Neural cell (in vitro differentiated cells): ENCODE measurements around the gene ANKRD33B. TPM values are rescaled to one million over a fixed set of nuclear protein-coding genes. Genes with fewer than 3 reads are reported as not detected.

Experiments used
- H2AFZ ChIP-seq: fragments of 200-600, 300-800 bp; sonication (generic), shearing (Covaris generic); 2 replicates; pipeline ENCODE4 v1.6.0; 2014; ENCODE audit warnings: low read depth, mild to moderate bottlenecking, antibody characterized with exemption, low read length, moderate library complexity
- H3F3A ChIP-seq: fragments of 200-600 bp; shearing (Covaris generic); 2 replicates; pipeline ENCODE4 v1.6.1; 2016; ENCODE audit warnings: mild to moderate bottlenecking, moderate library complexity, mixed read lengths, antibody characterized with exemption, low read length; ENCODE audit not compliant: insufficient read depth, poor library complexity, severe bottlenecking
- H3K27ac ChIP-seq: fragments of 200-600, 300-800 bp; sonication (generic), shearing (Covaris generic); 2 replicates; pipeline ENCODE4 v1.5.1; 2014; ENCODE audit warnings: mild to moderate bottlenecking, low read length, moderate library complexity
- H3K27me3 ChIP-seq: fragments of 300-800, 200-600 bp; sonication (generic), shearing (Covaris generic); 2 replicates; pipeline ENCODE4 v1.6.0; 2014; ENCODE audit warnings: mild to moderate bottlenecking, low read depth, low read length, moderate library complexity; ENCODE audit not compliant: insufficient read depth
- H3K36me3 ChIP-seq: fragments of 300-800, 200-600 bp; sonication (generic), shearing (Covaris generic); 2 replicates; pipeline ENCODE4 v1.5.1; 2014; ENCODE audit warnings: mild to moderate bottlenecking, antibody characterized with exemption, low read length, moderate library complexity; ENCODE audit not compliant: insufficient read depth
- H3K4me2 ChIP-seq: fragments of 300-800, 200-600 bp; sonication (generic), shearing (Covaris generic); 2 replicates; pipeline ENCODE4 v1.6.0; 2014; ENCODE audit warnings: mild to moderate bottlenecking, low read length
- H3K4me3 ChIP-seq: fragments of 300-800, 200-600 bp; sonication (generic), shearing (Covaris generic); 2 replicates; pipeline ENCODE4 v1.5.1; 2014; ENCODE audit warnings: mild to moderate bottlenecking, low read length, moderate library complexity
- H3K79me2 ChIP-seq: fragments of 200-600 bp; shearing (Covaris generic); replicated peaks from 2 replicates; pipeline ENCODE4 v1.6.0; 2014; ENCODE audit warnings: mild to moderate bottlenecking, low read length, moderate library complexity; ENCODE audit not compliant: insufficient read depth
- H3K9ac ChIP-seq: fragments of 300-800, 200-600 bp; sonication (generic), shearing (Covaris generic); 2 replicates; pipeline ENCODE4 v1.6.1; 2016; ENCODE audit warnings: mild to moderate bottlenecking, low read length, mixed read lengths
- H3K9me2 ChIP-seq: fragments of 200-600 bp; shearing (Covaris generic); 2 replicates; pipeline ENCODE4 v1.6.1; 2016; ENCODE audit warnings: mild to moderate bottlenecking, low read length, mixed read lengths; ENCODE audit not compliant: insufficient read depth
- H3K9me3 ChIP-seq: fragments of 200-600, 300-800 bp; sonication (generic), shearing (Covaris generic); 2 replicates; pipeline ENCODE4 v1.6.1; 2016; ENCODE audit warnings: mild to moderate bottlenecking, mixed run types, low read length, moderate library complexity, mixed read lengths
- H4K20me1 ChIP-seq: fragments of 200-600 bp; shearing (Covaris generic); 2 replicates; pipeline ENCODE4 v1.6.1; 2016; ENCODE audit warnings: mild to moderate bottlenecking, mixed run types; ENCODE audit not compliant: insufficient read depth
- EP300 ChIP-seq: fragments of 450-650 bp; conservative IDR thresholded peaks from 2 replicates; pipeline ENCODE4 v1.6.1; 2014; ENCODE audit warnings: antibody characterized with exemption, mild to moderate bottlenecking, moderate library complexity; ENCODE audit not compliant: poor library complexity, severe bottlenecking
- EZH2 ChIP-seq: fragments of 200-600, 300-800 bp; shearing (Covaris generic), sonication (generic); IDR thresholded peaks from 2 replicates; pipeline ENCODE4 v1.6.1; 2014; ENCODE audit warnings: antibody characterized with exemption, low read length, borderline replicate concordance, mild to moderate bottlenecking; ENCODE audit not compliant: insufficient read depth, poor library complexity, severe bottlenecking
- MXI1 ChIP-seq: fragments of 450-650 bp; conservative IDR thresholded peaks from 2 replicates; pipeline ENCODE4 v1.6.1; 2014; ENCODE audit warnings: antibody characterized with exemption, mild to moderate bottlenecking; ENCODE audit not compliant: poor library complexity, severe bottlenecking
- POLR2AphosphoS5 ChIP-seq: IDR thresholded peaks from 2 replicates; pipeline ENCODE4 v1.6.1; 2012
- RAD21 ChIP-seq: fragments of 450-650 bp; conservative IDR thresholded peaks from 2 replicates; pipeline ENCODE4 v1.6.1; 2014; ENCODE audit warnings: antibody characterized with exemption, mild to moderate bottlenecking, moderate library complexity
- SMC3 ChIP-seq: fragments of 450-650 bp; conservative IDR thresholded peaks from 2 replicates; pipeline ENCODE4 v1.6.1; 2014; ENCODE audit warnings: antibody characterized with exemption, mild to moderate bottlenecking, moderate library complexity; ENCODE audit not compliant: poor library complexity
- TAF1 ChIP-seq: IDR thresholded peaks from 2 replicates; pipeline ENCODE4 v1.6.1; 2012; ENCODE audit warnings: low read depth
- polyA plus RNA-seq: library from polyadenylated mRNA; depleted of rRNA; stranded (reverse); fragments of >200 nt; gene quantifications from 2 replicates; pipeline ENCODE4 v1.2.3, GENCODE V29; 2014
- TF ChIP-seq, protein P1 (sequence below): fragments of 450-650 bp; IDR thresholded peaks from 2 replicates; pipeline ENCODE4 v1.5.1; 2014; ENCODE audit warnings: antibody characterized with exemption, mild to moderate bottlenecking, moderate library complexity; ENCODE audit not compliant: poor library complexity, severe bottlenecking
- TF ChIP-seq, protein P2 (sequence below): IDR thresholded peaks from 2 replicates; pipeline ENCODE4 v1.6.1; 2012; ENCODE audit warnings: borderline replicate concordance

ANKRD33B gene
- polyA plus RNA-seq, 1 donor from 2014 or later: not detected

DNA sequence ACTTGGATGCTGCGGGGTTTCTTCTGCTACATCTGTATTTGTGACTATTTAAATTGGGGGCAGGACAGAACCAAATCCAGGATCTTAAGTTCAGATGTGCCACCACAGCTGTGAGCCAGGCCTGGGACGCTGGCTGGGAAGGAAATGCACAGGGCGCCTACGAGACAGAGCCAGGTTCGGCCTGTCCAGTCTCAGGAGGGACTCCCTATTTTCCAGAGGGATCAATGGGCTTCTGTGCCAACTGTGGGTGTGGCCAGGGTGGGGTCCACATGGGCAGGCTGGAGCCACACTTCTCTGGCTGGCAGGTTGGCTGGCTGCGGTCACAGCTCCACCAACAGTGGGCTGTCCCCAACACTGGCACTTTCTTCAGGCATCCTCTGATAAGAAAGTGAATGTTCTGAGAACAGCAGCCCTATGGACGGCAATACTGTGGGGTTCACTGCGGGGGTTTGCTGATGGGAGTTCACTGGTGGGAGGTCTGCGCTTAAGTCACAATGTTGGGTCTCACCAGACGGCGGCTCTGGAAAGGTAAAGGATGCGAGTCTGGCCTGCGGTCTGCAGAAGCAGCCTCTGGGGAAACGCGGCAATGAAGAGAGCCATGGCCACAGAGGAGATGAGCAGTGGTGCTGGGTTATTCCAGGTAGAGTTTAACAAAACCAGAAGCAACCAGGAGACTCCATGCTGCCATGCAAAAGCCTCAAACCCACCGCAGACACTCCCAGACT lies 119.1 kb downstream of the ANKRD33B start:
- Histone ChIP-seq H3K4me2 (no peak overlapping the region), H3K9ac (no peak overlapping the region), H3K27me3 (no peaks in the 10 kb centered on the region), H3K9me3 (no peaks in the 10 kb centered on the region), H3K27ac (no peak overlapping the region), H3K36me3 (no peaks in the 10 kb centered on the region), H3F3A (no peaks in the 10 kb centered on the region), H4K20me1 (no peaks in the 10 kb centered on the region), H2AFZ (no peak overlapping the region), H3K79me2 (no peaks in the 10 kb centered on the region), H3K9me2 (no peaks in the 10 kb centered on the region), H3K4me3 (no peak overlapping the region)
- no peak for TF ChIP-seq POLR2AphosphoS5
- TF ChIP-seq, protein P1, sequence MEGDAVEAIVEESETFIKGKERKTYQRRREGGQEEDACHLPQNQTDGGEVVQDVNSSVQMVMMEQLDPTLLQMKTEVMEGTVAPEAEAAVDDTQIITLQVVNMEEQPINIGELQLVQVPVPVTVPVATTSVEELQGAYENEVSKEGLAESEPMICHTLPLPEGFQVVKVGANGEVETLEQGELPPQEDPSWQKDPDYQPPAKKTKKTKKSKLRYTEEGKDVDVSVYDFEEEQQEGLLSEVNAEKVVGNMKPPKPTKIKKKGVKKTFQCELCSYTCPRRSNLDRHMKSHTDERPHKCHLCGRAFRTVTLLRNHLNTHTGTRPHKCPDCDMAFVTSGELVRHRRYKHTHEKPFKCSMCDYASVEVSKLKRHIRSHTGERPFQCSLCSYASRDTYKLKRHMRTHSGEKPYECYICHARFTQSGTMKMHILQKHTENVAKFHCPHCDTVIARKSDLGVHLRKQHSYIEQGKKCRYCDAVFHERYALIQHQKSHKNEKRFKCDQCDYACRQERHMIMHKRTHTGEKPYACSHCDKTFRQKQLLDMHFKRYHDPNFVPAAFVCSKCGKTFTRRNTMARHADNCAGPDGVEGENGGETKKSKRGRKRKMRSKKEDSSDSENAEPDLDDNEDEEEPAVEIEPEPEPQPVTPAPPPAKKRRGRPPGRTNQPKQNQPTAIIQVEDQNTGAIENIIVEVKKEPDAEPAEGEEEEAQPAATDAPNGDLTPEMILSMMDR: no peak
- no peak for TF ChIP-seq MXI1
- TF ChIP-seq TAF1: no peak
- TF ChIP-seq EP300: no peak
- TF ChIP-seq, protein P2, sequence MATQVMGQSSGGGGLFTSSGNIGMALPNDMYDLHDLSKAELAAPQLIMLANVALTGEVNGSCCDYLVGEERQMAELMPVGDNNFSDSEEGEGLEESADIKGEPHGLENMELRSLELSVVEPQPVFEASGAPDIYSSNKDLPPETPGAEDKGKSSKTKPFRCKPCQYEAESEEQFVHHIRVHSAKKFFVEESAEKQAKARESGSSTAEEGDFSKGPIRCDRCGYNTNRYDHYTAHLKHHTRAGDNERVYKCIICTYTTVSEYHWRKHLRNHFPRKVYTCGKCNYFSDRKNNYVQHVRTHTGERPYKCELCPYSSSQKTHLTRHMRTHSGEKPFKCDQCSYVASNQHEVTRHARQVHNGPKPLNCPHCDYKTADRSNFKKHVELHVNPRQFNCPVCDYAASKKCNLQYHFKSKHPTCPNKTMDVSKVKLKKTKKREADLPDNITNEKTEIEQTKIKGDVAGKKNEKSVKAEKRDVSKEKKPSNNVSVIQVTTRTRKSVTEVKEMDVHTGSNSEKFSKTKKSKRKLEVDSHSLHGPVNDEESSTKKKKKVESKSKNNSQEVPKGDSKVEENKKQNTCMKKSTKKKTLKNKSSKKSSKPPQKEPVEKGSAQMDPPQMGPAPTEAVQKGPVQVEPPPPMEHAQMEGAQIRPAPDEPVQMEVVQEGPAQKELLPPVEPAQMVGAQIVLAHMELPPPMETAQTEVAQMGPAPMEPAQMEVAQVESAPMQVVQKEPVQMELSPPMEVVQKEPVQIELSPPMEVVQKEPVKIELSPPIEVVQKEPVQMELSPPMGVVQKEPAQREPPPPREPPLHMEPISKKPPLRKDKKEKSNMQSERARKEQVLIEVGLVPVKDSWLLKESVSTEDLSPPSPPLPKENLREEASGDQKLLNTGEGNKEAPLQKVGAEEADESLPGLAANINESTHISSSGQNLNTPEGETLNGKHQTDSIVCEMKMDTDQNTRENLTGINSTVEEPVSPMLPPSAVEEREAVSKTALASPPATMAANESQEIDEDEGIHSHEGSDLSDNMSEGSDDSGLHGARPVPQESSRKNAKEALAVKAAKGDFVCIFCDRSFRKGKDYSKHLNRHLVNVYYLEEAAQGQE: no peak
- TF ChIP-seq EZH2: no peak
- no peak for TF ChIP-seq RAD21
- TF ChIP-seq SMC3: no peak

DNA sequence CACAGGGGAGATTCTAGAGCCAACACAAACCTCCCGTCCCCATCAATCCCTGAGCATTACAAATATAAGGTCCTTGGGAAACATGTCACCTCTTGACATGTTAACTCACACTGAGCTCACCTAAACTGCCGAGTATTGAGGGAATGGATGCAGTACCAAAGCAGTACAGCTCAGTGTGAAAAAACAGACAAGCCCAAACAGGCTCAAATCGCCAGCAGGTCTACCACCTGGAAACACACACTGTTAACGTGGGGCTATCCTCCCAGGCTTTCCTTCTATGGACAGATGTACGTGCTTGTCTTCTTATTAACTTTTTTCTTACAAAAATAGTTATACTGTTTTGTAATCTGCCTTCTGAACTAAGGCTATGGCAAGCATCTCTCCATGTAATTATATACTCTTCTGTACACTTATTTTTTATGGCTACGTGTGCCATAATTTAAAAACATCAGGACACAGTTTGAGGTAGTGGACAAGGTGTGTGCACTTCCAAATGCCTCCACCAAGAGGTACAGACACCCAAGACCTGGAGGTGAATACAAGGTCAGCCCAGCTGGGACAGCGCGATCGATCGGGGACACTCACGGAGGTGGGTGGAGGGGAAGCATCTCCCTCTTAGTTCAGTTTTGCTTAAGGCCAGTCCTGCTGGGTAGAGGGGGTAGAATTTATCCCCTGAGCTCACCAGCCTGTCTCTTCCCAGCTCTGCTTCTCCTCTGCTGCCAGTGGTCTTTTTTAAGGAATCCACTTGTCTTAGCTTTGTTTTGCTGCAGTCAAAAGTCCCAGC lies 120.6 kb downstream of the ANKRD33B start:
- Histone ChIP-seq H3K4me2 (no peak overlapping the region), H3K9me2 (no peaks in the 10 kb centered on the region), H3K36me3 (no peaks in the 10 kb centered on the region), H3K9ac (no peak overlapping the region), H3K9me3 (no peaks in the 10 kb centered on the region), H3K79me2 (no peaks in the 10 kb centered on the region), H4K20me1 (no peaks in the 10 kb centered on the region), H3K4me3 (no peak overlapping the region), H3K27ac (no peak overlapping the region), H2AFZ (no peak overlapping the region), H3F3A (no peaks in the 10 kb centered on the region), H3K27me3 (no peaks in the 10 kb centered on the region)
- TF ChIP-seq SMC3: no peak
- TF ChIP-seq RAD21: no peak
- TF ChIP-seq MXI1: no peak
- TF ChIP-seq, protein P2: no peak
- no peak for TF ChIP-seq TAF1
- no peak for TF ChIP-seq EZH2
- TF ChIP-seq POLR2AphosphoS5: no peak
- no peak for TF ChIP-seq EP300
- TF ChIP-seq, protein P1: no peak
